GM23248 (cell line): ENCODE measurements around the gene VCP. TPM values are rescaled to one million over a fixed set of nuclear protein-coding genes. Genes with fewer than 3 reads are reported as not detected.

Source experiments
- DNase-seq: peaks from one replicate; pipeline ENCODE4 v3.0.0-alpha.2; 2015
- H2AFZ ChIP-seq: fragments of 200-600 bp; sonication (generic); 2 replicates; pipeline ENCODE4 v1.6.1; 2016; ENCODE audit warnings: antibody characterized with exemption
- H3F3A ChIP-seq: fragments of 200-600 bp; sonication (generic); 2 replicates; pipeline ENCODE4 v1.6.1; 2016; ENCODE audit warnings: mild to moderate bottlenecking, antibody characterized with exemption, mixed run types; ENCODE audit not compliant: insufficient read depth
- H3K27ac ChIP-seq: fragments of 200-600 bp; sonication (generic); 2 replicates; pipeline ENCODE4 v1.5.1; 2016; ENCODE audit warnings: mild to moderate bottlenecking
- H3K27me3 ChIP-seq: fragments of 200-600 bp; sonication (generic); replicated peaks from 2 replicates; pipeline ENCODE4 v1.6.1; 2016; ENCODE audit warnings: mild to moderate bottlenecking; ENCODE audit not compliant: insufficient read depth
- H3K36me3 ChIP-seq: fragments of 200-600 bp; sonication (generic); 2 replicates; pipeline ENCODE4 v1.6.1; 2016; ENCODE audit warnings: low read depth, mild to moderate bottlenecking
- H3K4me1 ChIP-seq: fragments of 200-600 bp; sonication (generic); 2 replicates; pipeline ENCODE4 v1.6.1; 2016; ENCODE audit warnings: mild to moderate bottlenecking; ENCODE audit not compliant: insufficient read depth
- H3K4me2 ChIP-seq: fragments of 200-600 bp; sonication (generic); one replicate; pipeline ENCODE4 v1.6.1; 2016; ENCODE audit warnings: mild to moderate bottlenecking; ENCODE audit not compliant: unreplicated experiment
- H3K4me3 ChIP-seq: fragments of 200-600 bp; sonication (generic); 2 replicates; pipeline ENCODE4 v1.5.1; 2016; ENCODE audit warnings: mild to moderate bottlenecking
- H3K79me2 ChIP-seq: fragments of 200-600 bp; sonication (generic); 2 replicates; pipeline ENCODE4 v1.6.1; 2016; ENCODE audit warnings: mild to moderate bottlenecking; ENCODE audit not compliant: insufficient read depth
- H3K9ac ChIP-seq: fragments of 200-600 bp; sonication (generic); 2 replicates; pipeline ENCODE4 v1.6.1; 2016; ENCODE audit warnings: mild to moderate bottlenecking
- H3K9me2 ChIP-seq: fragments of 200-600 bp; sonication (generic); 2 replicates; pipeline ENCODE4 v1.6.1; 2016; ENCODE audit warnings: mixed run types, mild to moderate bottlenecking, moderate library complexity; ENCODE audit not compliant: insufficient read depth
- H3K9me3 ChIP-seq: fragments of 200-600 bp; sonication (generic); one replicate; pipeline ENCODE4 v1.6.1; 2017; ENCODE audit warnings: low read depth
- H4K20me1 ChIP-seq: fragments of 200-600 bp; sonication (generic); 2 replicates; pipeline ENCODE4 v1.6.0; 2016; ENCODE audit not compliant: insufficient read depth
- EZH2 ChIP-seq: fragments of 200-600 bp; sonication (generic); IDR thresholded peaks from 2 replicates; pipeline ENCODE4 v1.6.1; 2018; ENCODE audit warnings: antibody characterized with exemption, mild to moderate bottlenecking; ENCODE audit not compliant: insufficient read depth, poor library complexity, severe bottlenecking
- EZH2phosphoT487 ChIP-seq: fragments of 200-600 bp; sonication (generic); IDR thresholded peaks from 2 replicates; pipeline ENCODE4 v1.6.1; 2018; ENCODE audit warnings: antibody characterized with exemption, moderate library complexity, mild to moderate bottlenecking, low read depth; ENCODE audit not compliant: insufficient read depth
- WGBS, 2 experiments: methylation state at CpG; one replicate each; pipeline ENCODE4 v1.1.6; 2015 to 2017; ENCODE audit warnings: low lambda C conversion rate in 2 of 2, low coverage in 1 of 2; ENCODE audit errors: missing lambda C conversion rate in 2 of 2; 5-methylcytosine and 5-hydroxymethylcytosine counted together
- in situ Hi-C: fragments of 300-500 bp; cut with MboI; formaldehyde crosslinking; loops from 2 replicates; pipeline ENCODE4 v1.15.0; 2020
- polyA plus RNA-seq: library from polyadenylated mRNA; unstranded; fragments of >200 nt; fragmentation: Nextera tagmentation; extraction: Ambion mirVana; gene quantifications from 2 replicates; pipeline ENCODE4 v1.2.1, GENCODE V29; 2016
- total RNA-seq: library from RNA; depleted of rRNA; stranded (reverse); fragments of >200 nt; shearing (Covaris generic); gene quantifications from 2 replicates; pipeline ENCODE4 v1.2.3, GENCODE V29; 2014

Gene VCP
- total and polyA plus RNA-seq, 2 experiments from 2014 or later: 255 to 295 TPM

GRCh38 chr9:35115680-35116538 lies 43.5 kb upstream of the VCP start, which contains the start of gene ATOSB:
Gene ATOSB (minus strand): TSS chr9:35115862. CDS start chr9:35108274, 7,588 bp downstream.
- Histone ChIP-seq H3K9me3 (no peaks in the 10 kb centered on the region), H3K4me3 (peak within 1 kb of the TSS; percentile 77), H3K36me3 (no peaks in the 10 kb centered on the region), H3K27ac (peak within 1 kb of the TSS; percentile 98), H3K9ac (peak within 1 kb of the TSS; percentile 90), H4K20me1 (no peaks in the 10 kb centered on the region), H3F3A (peaks cover 46% of the 10 kb centered on the region), H3K4me2 (peak within 1 kb of the TSS; percentile 92), H3K79me2 (peaks cover 18% of the 10 kb centered on the region), H3K9me2 (no peaks in the 10 kb centered on the region), H2AFZ (peak within 1 kb of the TSS; percentile 92), H3K27me3 (no peaks in the 10 kb centered on the region), H3K4me1 (peaks cover 32% of the 10 kb centered on the region)
- WGBS, 2 experiments: 1% methylated on average over 35 to 54 of the region's 54 CpGs
- in situ Hi-C loops: loop anchor here (10.0 kb wide), 1 partner anchor 439 kb away; no protein-coding TSS in a partner anchor
- peak; percentile 97 for DNase-seq
- TF ChIP-seq EZH2 (no peak), EZH2phosphoT487 (no peak)

GRCh38 chr9:35114840-35115628 lies 42.6 kb upstream of the VCP start:
- no peaks in the 10 kb centered on the region for H4K20me1 ChIP-seq
- H3K4me2 ChIP-seq: peak overlapping the region; percentile 92
- peak overlapping the region; percentile 92 for H2AFZ ChIP-seq
- peak overlapping the region; percentile 98 for H3K27ac ChIP-seq
- WGBS, 2 experiments: 18 to 29% methylated on average over 8 to 12 of the region's 12 CpGs
- peaks cover 37% of the 10 kb centered on the region for H3K4me1 ChIP-seq
- H3K27me3 ChIP-seq: no peaks in the 10 kb centered on the region
- H3K9ac ChIP-seq: peak overlapping the region; percentile 90
- no peaks in the 10 kb centered on the region for H3K9me2 ChIP-seq
- no peak for TF ChIP-seq EZH2phosphoT487
- no peak for TF ChIP-seq EZH2
- peaks cover 27% of the 10 kb centered on the region for H3K79me2 ChIP-seq
- no peaks in the 10 kb centered on the region for H3K36me3 ChIP-seq
- peaks cover 46% of the 10 kb centered on the region for H3F3A ChIP-seq
- in situ Hi-C loops: loop anchor here (10.0 kb wide), 1 partner anchor 440 kb away; no protein-coding TSS in a partner anchor
- peak overlapping the region; percentile 77 for H3K4me3 ChIP-seq
- no peaks in the 10 kb centered on the region for H3K9me3 ChIP-seq
- peak; percentile 82 for DNase-seq

- TF ChIP-seq EZH2 (no peak), EZH2phosphoT487 (no peak)
- in situ Hi-C loops: loop anchor here (10.0 kb wide), 1 partner anchor 441 kb away; no protein-coding TSS in a partner anchor
- peak overlapping the region; percentile 98 for H3K27ac ChIP-seq
- H3K27me3 ChIP-seq: no peaks in the 10 kb centered on the region
- H3K9me3 ChIP-seq: no peaks in the 10 kb centered on the region
- H3K9me2 ChIP-seq: no peaks in the 10 kb centered on the region
- peak overlapping the region; percentile 77 for H3K4me3 ChIP-seq
- H3K36me3 ChIP-seq: no peaks in the 10 kb centered on the region
- H3K79me2 ChIP-seq: peaks cover 34% of the 10 kb centered on the region
- H3K4me2 ChIP-seq: peak overlapping the region; percentile 92
- WGBS, 2 experiments: 0 to 1% methylated on average over 5 of the region's 5 CpGs
- H4K20me1 ChIP-seq: no peaks in the 10 kb centered on the region
- peak overlapping the region; percentile 92 for H2AFZ ChIP-seq
- DNase-seq: peak; percentile 98
- peak overlapping the region; percentile 90 for H3K9ac ChIP-seq
- peaks cover 46% of the 10 kb centered on the region for H3F3A ChIP-seq
- H3K4me1 ChIP-seq: peaks cover 44% of the 10 kb centered on the region
These were observed 41.9 kb upstream of the VCP start for GRCh38 chr9:35114113-35114839.
